Liver (tissue), 9 donors: ENCODE results near the gene RINL. TPM values are rescaled to one million over a fixed set of nuclear protein-coding genes. Genes with fewer than 3 reads are reported as not detected.

ENCODE experiments used
- DNase-seq: peaks from one replicate; pipeline ENCODE4 v3.0.0-alpha.2; 2017; ENCODE audit warnings: low spot score
- H3K27ac ChIP-seq, 2 donors: one replicate each; pipeline ENCODE4 v1.7.0; 2013; ENCODE audit warnings: inconsistent platforms in 2 of 2, low read length in 2 of 2, control low read depth in 1 of 2, low read depth in 1 of 2, mild to moderate bottlenecking in 1 of 2
- H3K27me3 ChIP-seq, 4 donors: one replicate each; pipeline versions ENCODE4 v1.6.1 to v1.7.0; 2013; ENCODE audit warnings: low read length in 3 of 4, inconsistent platforms in 1 of 4, mild to moderate bottlenecking in 1 of 4, moderate library complexity in 1 of 4; ENCODE audit not compliant: control insufficient read depth in 4 of 4, insufficient read depth in 4 of 4
- H3K36me3 ChIP-seq, 4 donors: one replicate each; pipeline versions ENCODE4 v1.6.1 to v1.7.0; 2013; ENCODE audit warnings: low read length in 3 of 4, mild to moderate bottlenecking in 3 of 4, low read depth in 1 of 4, moderate library complexity in 1 of 4; ENCODE audit not compliant: control insufficient read depth in 4 of 4, insufficient read depth in 3 of 4
- H3K4me1 ChIP-seq, 4 donors: one replicate each; pipeline versions ENCODE4 v1.6.1 to v1.7.0; 2013; ENCODE audit warnings: low read length in 3 of 4, mild to moderate bottlenecking in 3 of 4, moderate library complexity in 1 of 4; ENCODE audit not compliant: control insufficient read depth in 4 of 4, insufficient read depth in 4 of 4
- H3K4me3 ChIP-seq, 3 donors: one replicate each; pipeline versions ENCODE4 v1.6.1 to v1.7.0; 2013; ENCODE audit warnings: low read length in 3 of 3, control low read depth in 1 of 3, low read depth in 1 of 3, mild to moderate bottlenecking in 1 of 3
- H3K9ac ChIP-seq, 2 donors: one replicate each; pipeline ENCODE4 v1.7.0; 2013; ENCODE audit warnings: low read length in 2 of 2, mild to moderate bottlenecking in 2 of 2, moderate library complexity in 2 of 2, control low read depth in 1 of 2, low read depth in 1 of 2
- H3K9me3 ChIP-seq, 4 donors: one replicate each; pipeline versions ENCODE4 v1.6.1 to v1.7.0; 2013; ENCODE audit warnings: low read length in 3 of 4; ENCODE audit not compliant: control insufficient read depth in 4 of 4
- EGR1 ChIP-seq, 2 donors: IDR thresholded peaks; 2 replicates each; pipeline ENCODE4 v1.6.1; 2016 to 2018; ENCODE audit warnings: antibody characterized with exemption in 2 of 2, low read depth in 2 of 2
- FOXA1 ChIP-seq: IDR thresholded peaks from 2 replicates; pipeline ENCODE4 v1.6.1; 2016; ENCODE audit warnings: antibody characterized with exemption
- FOXA2 ChIP-seq: IDR thresholded peaks from 2 replicates; pipeline ENCODE4 v1.6.1; 2016; ENCODE audit warnings: antibody characterized with exemption
- GABPA ChIP-seq, 2 donors: IDR thresholded peaks in 1 of 2; conservative IDR thresholded peaks in 1 of 2; 2 replicates each; pipeline ENCODE4 v1.6.1; 2016; ENCODE audit warnings: antibody characterized with exemption in 2 of 2, mild to moderate bottlenecking in 1 of 2, moderate library complexity in 1 of 2
- HNF4A ChIP-seq, 2 donors: conservative IDR thresholded peaks; 2 replicates each; pipeline ENCODE4 v1.6.1; 2016; ENCODE audit warnings: antibody characterized with exemption in 2 of 2, mild to moderate bottlenecking in 2 of 2
- HNF4G ChIP-seq: IDR thresholded peaks from 2 replicates; pipeline ENCODE4 v1.6.1; 2016; ENCODE audit warnings: antibody characterized with exemption
- JUND ChIP-seq, 2 donors: IDR thresholded peaks; 2 replicates each; pipeline ENCODE4 v1.6.1; 2016; ENCODE audit warnings: antibody characterized with exemption in 2 of 2
- NR2F2 ChIP-seq: IDR thresholded peaks from 2 replicates; pipeline ENCODE4 v1.6.1; 2016; ENCODE audit warnings: antibody characterized with exemption
- RAD21 ChIP-seq, 2 donors: IDR thresholded peaks; 2 replicates each; pipeline ENCODE4 v1.6.1; 2016; ENCODE audit warnings: antibody characterized with exemption in 2 of 2, mild to moderate bottlenecking in 2 of 2
- RXRA ChIP-seq, 2 donors: IDR thresholded peaks; 2 replicates each; pipeline ENCODE4 v1.6.1; 2017 to 2018; ENCODE audit warnings: antibody characterized with exemption in 2 of 2, mild to moderate bottlenecking in 1 of 2
- SP1 ChIP-seq: IDR thresholded peaks from 2 replicates; pipeline ENCODE4 v1.6.1; 2018; ENCODE audit warnings: antibody characterized with exemption, mild to moderate bottlenecking
- TAF1 ChIP-seq: conservative IDR thresholded peaks from 2 replicates; pipeline ENCODE4 v1.6.1; 2016; ENCODE audit warnings: antibody characterized with exemption, mild to moderate bottlenecking
- YY1 ChIP-seq: IDR thresholded peaks from 2 replicates; pipeline ENCODE4 v1.6.1; 2016; ENCODE audit warnings: antibody characterized with exemption, mild to moderate bottlenecking
- WGBS: extraction: QIAGEN DNeasy Blood & Tissue Kit; methylation state at CpG from one replicate; pipeline ENCODE4 v1.1.7; 2013; 5-methylcytosine and 5-hydroxymethylcytosine counted together
- polyA plus RNA-seq, 2 donors: library from polyadenylated mRNA; stranded (reverse) in 1 of 2; unstranded in 1 of 2; fragments of 200-250 nt in 1 of 2; fragments of >200 nt in 1 of 2; fragmentation: Nextera tagmentation in 1 of 2; extraction: Ambion mirVana in 1 of 2; gene quantifications; one replicate each; pipeline versions ENCODE4 v1.2.1 to v1.2.3, GENCODE V29; 2013 to 2015
- total RNA-seq, 2 donors: library from RNA; depleted of rRNA; stranded (reverse); fragments of >200 nt; gene quantifications; one replicate each; pipeline ENCODE4 v1.2.3, GENCODE V29; 2014
- TF ChIP-seq, protein P1 (sequence below): IDR thresholded peaks from 2 replicates; pipeline ENCODE4 v1.6.1; 2016; ENCODE audit warnings: antibody characterized with exemption, mild to moderate bottlenecking
- TF ChIP-seq, protein P2 (sequence below): IDR thresholded peaks from 2 replicates; pipeline ENCODE4 v1.6.1; 2016; ENCODE audit warnings: antibody characterized with exemption
- TF ChIP-seq, protein P3 (sequence below): fragments of 150-350 bp; IDR thresholded peaks from 2 replicates; pipeline ENCODE4 v1.5.1; 2017; ENCODE audit warnings: improper control_type of control experiment, low read depth, low read length; ENCODE audit not compliant: missing input control
- TF ChIP-seq, protein P4 (sequence below): IDR thresholded peaks from 2 replicates; pipeline ENCODE4 v1.6.1; 2016; ENCODE audit warnings: antibody characterized with exemption
- TF ChIP-seq, protein P5 (sequence below): IDR thresholded peaks from 2 replicates; pipeline ENCODE4 v1.6.1; 2016; ENCODE audit warnings: antibody characterized with exemption
- donor health status: healthy.
- donor health status: healthy.
- donor health status: healthy.
- donor health status: healthy.
- donor health status: healthy.

Gene RINL
- total and polyA plus RNA-seq, 4 donors = 4.9 to 8.7 (median 5.5) TPM

DNA sequence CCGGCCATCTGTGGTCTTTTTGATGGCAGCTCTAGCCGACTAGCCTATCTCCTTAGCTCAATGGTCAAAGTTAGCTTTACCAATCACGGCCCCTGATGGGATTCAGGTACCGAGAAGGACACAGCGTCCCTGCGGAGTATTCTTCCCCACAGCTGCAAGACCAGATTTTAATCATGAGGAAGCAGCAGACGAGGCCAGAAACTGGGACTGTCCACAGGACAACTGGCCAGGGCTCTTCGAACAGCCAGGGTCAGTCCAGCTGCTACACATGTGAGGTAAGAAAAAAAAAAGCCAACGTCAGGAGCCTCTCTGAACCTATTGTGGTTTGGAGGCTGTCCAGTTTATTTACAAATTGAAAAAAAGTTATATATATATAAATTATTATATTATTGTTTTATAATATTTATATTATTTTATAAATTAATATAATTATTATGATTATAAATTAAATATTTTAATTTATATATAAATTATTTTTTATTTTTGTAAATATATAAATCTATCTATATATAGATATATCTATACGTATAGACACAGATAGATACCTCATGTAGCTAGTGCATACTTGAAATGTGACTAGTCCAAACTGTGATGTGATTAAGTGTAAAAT is 10.8 kb downstream of the RINL start:
- 91% methylated on average over 10 of the region's 10 CpGs for WGBS

DNA sequence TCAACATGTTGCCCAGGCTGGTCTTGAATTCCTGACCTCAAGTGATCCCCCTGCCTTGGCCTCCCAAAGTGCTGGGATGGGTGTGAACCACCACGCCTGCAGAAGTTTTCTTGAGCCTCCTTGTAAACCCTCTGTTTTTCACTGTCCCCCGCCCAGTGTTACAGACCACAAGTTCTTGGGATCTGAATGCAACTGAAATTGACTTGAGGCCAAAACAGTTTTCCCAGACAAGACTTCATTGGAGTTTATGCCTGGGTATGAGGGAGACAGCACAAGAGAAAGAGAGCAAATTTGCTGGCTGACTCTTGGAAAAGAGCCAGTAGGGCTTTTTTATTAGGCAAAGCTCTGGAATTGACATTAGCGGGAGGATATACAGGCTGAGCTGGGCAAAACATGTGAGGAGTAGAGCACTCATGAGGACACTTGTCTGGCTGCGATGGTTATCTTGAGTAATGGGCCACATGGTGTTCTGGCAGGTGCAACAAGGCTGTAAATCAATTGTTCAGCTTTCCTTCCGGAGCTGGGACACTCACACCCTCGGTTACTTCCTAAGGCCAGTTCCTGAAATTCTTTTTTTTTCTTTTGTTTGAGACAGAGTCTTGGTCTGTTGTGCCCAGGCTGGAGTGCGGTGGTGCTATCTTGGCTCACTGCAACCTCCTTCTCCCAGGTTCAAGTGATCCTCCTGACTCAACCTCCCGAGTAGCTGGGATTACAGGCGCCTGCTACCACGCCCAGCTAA is 15.6 kb downstream of the RINL start:
- Histone ChIP-seq H3K27me3 (no peaks in the 10 kb centered on the region), H3K9me3 (no peaks in the 10 kb centered on the region), H3K36me3 (no peaks in the 10 kb centered on the region), H3K4me3 (no peak overlapping the region), H3K27ac (no peak overlapping the region), H3K4me1 (peaks cover 0 to 6% (median 2%) of the 10 kb centered on the region in 4 donors), H3K9ac (no peak overlapping the region)
- 66% methylated on average over 10 of the region's 10 CpGs for WGBS
- TF ChIP-seq YY1 (no peak), RAD21 (IDR thresholded peaks at IDR 0.05) (peak in 1 of 2 donors; percentile 25)
- no peak for DNase-seq

More for the DNA sequence above, 10.8 kb downstream of the RINL start:
- TF ChIP-seq RXRA (IDR thresholded peaks at IDR 0.05) (no peak), SP1 (no peak), HNF4G (no peak)
- Histone ChIP-seq H3K4me1 (peaks cover 0 to 20% (median 13%) of the 10 kb centered on the region in 4 donors), H3K4me3 (no peak overlapping the region), H3K27me3 (no peaks in the 10 kb centered on the region), H3K9ac (no peak overlapping the region), H3K9me3 (no peaks in the 10 kb centered on the region), H3K36me3 (no peaks in the 10 kb centered on the region), H3K27ac (no peak overlapping the region)
- no peak for DNase-seq

DNA sequence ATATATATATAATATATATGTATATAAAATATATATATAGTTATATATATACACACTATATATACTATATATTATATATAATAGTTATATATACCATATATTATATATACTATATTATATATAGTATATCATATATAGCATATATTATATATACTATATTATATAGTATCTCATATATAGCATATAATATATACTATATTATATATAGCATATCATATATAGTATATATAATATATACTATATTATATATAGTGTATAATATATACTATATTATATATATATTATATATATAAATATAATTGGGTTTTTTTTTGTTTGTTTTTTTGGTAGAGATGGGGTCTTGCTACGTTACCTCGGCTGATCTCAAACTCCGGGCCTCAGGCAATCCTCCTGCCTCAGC is 16.7 kb downstream of the RINL start:
- 99% methylated on average over 3 of the region's 3 CpGs for WGBS
- no peak overlapping the region for H3K27ac ChIP-seq
- H3K9me3 ChIP-seq = no peaks in the 10 kb centered on the region
- TF ChIP-seq, protein P1, sequence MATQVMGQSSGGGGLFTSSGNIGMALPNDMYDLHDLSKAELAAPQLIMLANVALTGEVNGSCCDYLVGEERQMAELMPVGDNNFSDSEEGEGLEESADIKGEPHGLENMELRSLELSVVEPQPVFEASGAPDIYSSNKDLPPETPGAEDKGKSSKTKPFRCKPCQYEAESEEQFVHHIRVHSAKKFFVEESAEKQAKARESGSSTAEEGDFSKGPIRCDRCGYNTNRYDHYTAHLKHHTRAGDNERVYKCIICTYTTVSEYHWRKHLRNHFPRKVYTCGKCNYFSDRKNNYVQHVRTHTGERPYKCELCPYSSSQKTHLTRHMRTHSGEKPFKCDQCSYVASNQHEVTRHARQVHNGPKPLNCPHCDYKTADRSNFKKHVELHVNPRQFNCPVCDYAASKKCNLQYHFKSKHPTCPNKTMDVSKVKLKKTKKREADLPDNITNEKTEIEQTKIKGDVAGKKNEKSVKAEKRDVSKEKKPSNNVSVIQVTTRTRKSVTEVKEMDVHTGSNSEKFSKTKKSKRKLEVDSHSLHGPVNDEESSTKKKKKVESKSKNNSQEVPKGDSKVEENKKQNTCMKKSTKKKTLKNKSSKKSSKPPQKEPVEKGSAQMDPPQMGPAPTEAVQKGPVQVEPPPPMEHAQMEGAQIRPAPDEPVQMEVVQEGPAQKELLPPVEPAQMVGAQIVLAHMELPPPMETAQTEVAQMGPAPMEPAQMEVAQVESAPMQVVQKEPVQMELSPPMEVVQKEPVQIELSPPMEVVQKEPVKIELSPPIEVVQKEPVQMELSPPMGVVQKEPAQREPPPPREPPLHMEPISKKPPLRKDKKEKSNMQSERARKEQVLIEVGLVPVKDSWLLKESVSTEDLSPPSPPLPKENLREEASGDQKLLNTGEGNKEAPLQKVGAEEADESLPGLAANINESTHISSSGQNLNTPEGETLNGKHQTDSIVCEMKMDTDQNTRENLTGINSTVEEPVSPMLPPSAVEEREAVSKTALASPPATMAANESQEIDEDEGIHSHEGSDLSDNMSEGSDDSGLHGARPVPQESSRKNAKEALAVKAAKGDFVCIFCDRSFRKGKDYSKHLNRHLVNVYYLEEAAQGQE = no peak
- TF ChIP-seq TAF1 = no peak
- no peak for TF ChIP-seq GABPA (IDR thresholded peaks at IDR 0.05 in 1 of 2, conservative IDR thresholded peaks at IDR 0.05 in 1 of 2)
- TF ChIP-seq, protein P2, sequence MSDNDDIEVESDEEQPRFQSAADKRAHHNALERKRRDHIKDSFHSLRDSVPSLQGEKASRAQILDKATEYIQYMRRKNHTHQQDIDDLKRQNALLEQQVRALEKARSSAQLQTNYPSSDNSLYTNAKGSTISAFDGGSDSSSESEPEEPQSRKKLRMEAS = no peak
- no peak for TF ChIP-seq SP1
- TF ChIP-seq, protein P3, sequence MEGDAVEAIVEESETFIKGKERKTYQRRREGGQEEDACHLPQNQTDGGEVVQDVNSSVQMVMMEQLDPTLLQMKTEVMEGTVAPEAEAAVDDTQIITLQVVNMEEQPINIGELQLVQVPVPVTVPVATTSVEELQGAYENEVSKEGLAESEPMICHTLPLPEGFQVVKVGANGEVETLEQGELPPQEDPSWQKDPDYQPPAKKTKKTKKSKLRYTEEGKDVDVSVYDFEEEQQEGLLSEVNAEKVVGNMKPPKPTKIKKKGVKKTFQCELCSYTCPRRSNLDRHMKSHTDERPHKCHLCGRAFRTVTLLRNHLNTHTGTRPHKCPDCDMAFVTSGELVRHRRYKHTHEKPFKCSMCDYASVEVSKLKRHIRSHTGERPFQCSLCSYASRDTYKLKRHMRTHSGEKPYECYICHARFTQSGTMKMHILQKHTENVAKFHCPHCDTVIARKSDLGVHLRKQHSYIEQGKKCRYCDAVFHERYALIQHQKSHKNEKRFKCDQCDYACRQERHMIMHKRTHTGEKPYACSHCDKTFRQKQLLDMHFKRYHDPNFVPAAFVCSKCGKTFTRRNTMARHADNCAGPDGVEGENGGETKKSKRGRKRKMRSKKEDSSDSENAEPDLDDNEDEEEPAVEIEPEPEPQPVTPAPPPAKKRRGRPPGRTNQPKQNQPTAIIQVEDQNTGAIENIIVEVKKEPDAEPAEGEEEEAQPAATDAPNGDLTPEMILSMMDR = no peak
- no peak for TF ChIP-seq FOXA1
- TF ChIP-seq RXRA (IDR thresholded peaks at IDR 0.05) = no peak
- TF ChIP-seq RAD21 (IDR thresholded peaks at IDR 0.05) = no peak
- TF ChIP-seq HNF4A (conservative IDR thresholded peaks at IDR 0.05) = no peak
- no peak for TF ChIP-seq YY1
- TF ChIP-seq JUND (IDR thresholded peaks at IDR 0.05) = no peak
- TF ChIP-seq HNF4G = no peak
- TF ChIP-seq FOXA2 = no peak
- no peak for TF ChIP-seq EGR1 (IDR thresholded peaks at IDR 0.05; ENCODE audit: low read depth in 2 of 2)
- TF ChIP-seq, protein P4, sequence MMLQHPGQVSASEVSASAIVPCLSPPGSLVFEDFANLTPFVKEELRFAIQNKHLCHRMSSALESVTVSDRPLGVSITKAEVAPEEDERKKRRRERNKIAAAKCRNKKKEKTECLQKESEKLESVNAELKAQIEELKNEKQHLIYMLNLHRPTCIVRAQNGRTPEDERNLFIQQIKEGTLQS = no peak
- TF ChIP-seq NR2F2 = no peak
- TF ChIP-seq, protein P5, sequence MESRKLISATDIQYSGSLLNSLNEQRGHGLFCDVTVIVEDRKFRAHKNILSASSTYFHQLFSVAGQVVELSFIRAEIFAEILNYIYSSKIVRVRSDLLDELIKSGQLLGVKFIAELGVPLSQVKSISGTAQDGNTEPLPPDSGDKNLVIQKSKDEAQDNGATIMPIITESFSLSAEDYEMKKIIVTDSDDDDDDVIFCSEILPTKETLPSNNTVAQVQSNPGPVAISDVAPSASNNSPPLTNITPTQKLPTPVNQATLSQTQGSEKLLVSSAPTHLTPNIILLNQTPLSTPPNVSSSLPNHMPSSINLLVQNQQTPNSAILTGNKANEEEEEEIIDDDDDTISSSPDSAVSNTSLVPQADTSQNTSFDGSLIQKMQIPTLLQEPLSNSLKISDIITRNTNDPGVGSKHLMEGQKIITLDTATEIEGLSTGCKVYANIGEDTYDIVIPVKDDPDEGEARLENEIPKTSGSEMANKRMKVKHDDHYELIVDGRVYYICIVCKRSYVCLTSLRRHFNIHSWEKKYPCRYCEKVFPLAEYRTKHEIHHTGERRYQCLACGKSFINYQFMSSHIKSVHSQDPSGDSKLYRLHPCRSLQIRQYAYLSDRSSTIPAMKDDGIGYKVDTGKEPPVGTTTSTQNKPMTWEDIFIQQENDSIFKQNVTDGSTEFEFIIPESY = no peak
- no peaks in the 10 kb centered on the region for H3K27me3 ChIP-seq
- peaks cover 0 to 6% (median 2%) of the 10 kb centered on the region in 4 donors for H3K4me1 ChIP-seq
- H3K9ac ChIP-seq = no peak overlapping the region
- no peaks in the 10 kb centered on the region for H3K36me3 ChIP-seq
- no peak overlapping the region for H3K4me3 ChIP-seq
- no peak for DNase-seq
